ENCODE data around the gene EPO.

EPO gene

GRCh38 chr7:100735730-100736129, 15.5 kb downstream of the EPO start:
- no peak overlapping the region for H3K27ac ChIP-seq
- DNase-seq (ENCODE audit: low spot score): no peak
- TF ChIP-seq, protein P1, sequence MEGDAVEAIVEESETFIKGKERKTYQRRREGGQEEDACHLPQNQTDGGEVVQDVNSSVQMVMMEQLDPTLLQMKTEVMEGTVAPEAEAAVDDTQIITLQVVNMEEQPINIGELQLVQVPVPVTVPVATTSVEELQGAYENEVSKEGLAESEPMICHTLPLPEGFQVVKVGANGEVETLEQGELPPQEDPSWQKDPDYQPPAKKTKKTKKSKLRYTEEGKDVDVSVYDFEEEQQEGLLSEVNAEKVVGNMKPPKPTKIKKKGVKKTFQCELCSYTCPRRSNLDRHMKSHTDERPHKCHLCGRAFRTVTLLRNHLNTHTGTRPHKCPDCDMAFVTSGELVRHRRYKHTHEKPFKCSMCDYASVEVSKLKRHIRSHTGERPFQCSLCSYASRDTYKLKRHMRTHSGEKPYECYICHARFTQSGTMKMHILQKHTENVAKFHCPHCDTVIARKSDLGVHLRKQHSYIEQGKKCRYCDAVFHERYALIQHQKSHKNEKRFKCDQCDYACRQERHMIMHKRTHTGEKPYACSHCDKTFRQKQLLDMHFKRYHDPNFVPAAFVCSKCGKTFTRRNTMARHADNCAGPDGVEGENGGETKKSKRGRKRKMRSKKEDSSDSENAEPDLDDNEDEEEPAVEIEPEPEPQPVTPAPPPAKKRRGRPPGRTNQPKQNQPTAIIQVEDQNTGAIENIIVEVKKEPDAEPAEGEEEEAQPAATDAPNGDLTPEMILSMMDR (IDR thresholded peaks at IDR 0.05): no peak
- no peak overlapping the region for H3K4me3 ChIP-seq

DNA sequence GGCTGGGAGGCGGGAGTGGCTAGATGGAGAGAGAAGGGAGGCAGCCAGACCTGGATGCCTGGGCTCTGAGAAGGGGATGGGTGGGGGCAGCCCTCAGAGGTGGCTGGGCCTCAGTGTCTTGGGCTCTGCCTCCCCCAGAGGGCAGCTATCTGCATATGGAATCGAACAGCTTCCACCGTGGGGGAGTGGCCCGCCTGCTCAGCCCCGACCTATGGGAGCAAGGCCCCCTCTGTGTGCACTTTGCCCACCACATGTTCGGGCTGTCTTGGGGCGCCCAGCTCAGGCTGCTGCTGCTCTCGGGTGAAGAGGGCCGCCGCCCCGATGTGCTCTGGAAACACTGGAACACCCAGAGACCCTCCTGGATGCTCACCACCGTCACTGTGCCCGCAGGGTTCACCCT, 16.4 kb downstream of the EPO start:
- no peak for DNase-seq (ENCODE audit: low spot score)
- no peak overlapping the region for H3K27ac ChIP-seq
- no peak overlapping the region for H3K4me3 ChIP-seq
- TF ChIP-seq, protein P1 (IDR thresholded peaks at IDR 0.05): no peak

GRCh38 chr7:100739934-100740333, 19.7 kb downstream of the EPO start:
- H3K27ac ChIP-seq: no peak overlapping the region
- H3K4me3 ChIP-seq: no peak overlapping the region
- DNase-seq (ENCODE audit: low spot score): no peak
- TF ChIP-seq, protein P1 (IDR thresholded peaks at IDR 0.05): no peak

- H3K27ac ChIP-seq: no peak overlapping the region
- TF ChIP-seq, protein P1 (IDR thresholded peaks at IDR 0.05): no peak
- no peak for DNase-seq (ENCODE audit: low spot score)
- no peak overlapping the region for H3K4me3 ChIP-seq
Measured at GRCh38 chr7:100744605-100745004, 24.3 kb downstream of the EPO start.

DNA sequence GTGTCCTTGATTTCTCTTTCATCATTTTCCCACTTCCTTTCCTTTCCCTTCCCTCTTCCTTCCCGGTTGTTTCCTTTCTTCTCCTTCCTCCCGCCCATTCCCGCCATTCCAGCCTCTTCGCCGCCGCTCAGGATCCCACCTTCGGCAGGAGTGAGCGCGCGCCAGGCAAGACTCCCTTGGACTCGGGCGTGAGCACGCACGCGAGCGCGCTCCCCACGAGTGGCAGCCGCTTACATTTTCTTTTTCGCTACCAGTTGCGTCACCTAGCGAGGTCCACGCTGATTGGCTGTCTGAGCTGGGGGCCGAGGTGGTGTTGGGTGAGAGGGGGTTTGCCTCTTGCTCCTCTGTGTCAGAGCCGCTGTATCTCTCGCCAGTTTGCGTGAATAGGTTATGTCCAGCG, 24.9 kb downstream of the EPO start:
- no peak overlapping the region for H3K27ac ChIP-seq
- H3K4me3 ChIP-seq: peak overlapping the region; percentile 27
- TF ChIP-seq, protein P1 (IDR thresholded peaks at IDR 0.05): no peak
- DNase-seq (ENCODE audit: low spot score): no peak

DNA sequence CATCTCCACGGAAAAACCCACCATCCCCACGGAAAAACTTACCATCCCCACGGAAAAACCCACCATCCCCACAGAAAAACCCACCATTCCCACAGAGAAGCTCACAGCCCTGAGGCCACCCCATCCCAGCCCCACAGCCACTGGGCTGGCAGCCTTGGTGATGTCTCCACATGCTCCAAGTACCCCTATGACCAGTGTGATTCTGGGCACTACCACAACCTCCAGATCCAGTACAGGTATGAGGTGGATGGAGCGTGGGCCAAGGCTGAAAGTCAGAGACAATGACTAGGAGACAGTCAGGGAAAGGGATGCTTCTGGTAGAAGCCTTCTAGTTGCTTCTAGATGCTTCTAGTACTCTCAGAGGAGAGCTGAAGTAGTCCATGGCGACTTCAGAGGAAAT, 32.7 kb downstream of the EPO start:
- H3K27ac ChIP-seq: no peak overlapping the region
- H3K4me3 ChIP-seq: no peak overlapping the region
- TF ChIP-seq, protein P1 (IDR thresholded peaks at IDR 0.05): no peak
- DNase-seq (ENCODE audit: low spot score): no peak

GRCh38 chr7:100753750-100754149, 33.5 kb downstream of the EPO start:
- H3K4me3 ChIP-seq: no peak overlapping the region
- TF ChIP-seq, protein P1 (IDR thresholded peaks at IDR 0.05): no peak
- H3K27ac ChIP-seq: no peak overlapping the region
- no peak for DNase-seq (ENCODE audit: low spot score)
